ENCODE results near the gene CFDP1. TPM values are rescaled to one million over a fixed set of nuclear protein-coding genes. Genes with fewer than 3 reads are reported as not detected.

The CFDP1 gene
- total and polyA plus RNA-seq, 2 of the 13 experiments (the other 11 are each of a cell fraction or from before 2014, with no cell fraction given) = 78.6 to 153 TPM

DNA sequence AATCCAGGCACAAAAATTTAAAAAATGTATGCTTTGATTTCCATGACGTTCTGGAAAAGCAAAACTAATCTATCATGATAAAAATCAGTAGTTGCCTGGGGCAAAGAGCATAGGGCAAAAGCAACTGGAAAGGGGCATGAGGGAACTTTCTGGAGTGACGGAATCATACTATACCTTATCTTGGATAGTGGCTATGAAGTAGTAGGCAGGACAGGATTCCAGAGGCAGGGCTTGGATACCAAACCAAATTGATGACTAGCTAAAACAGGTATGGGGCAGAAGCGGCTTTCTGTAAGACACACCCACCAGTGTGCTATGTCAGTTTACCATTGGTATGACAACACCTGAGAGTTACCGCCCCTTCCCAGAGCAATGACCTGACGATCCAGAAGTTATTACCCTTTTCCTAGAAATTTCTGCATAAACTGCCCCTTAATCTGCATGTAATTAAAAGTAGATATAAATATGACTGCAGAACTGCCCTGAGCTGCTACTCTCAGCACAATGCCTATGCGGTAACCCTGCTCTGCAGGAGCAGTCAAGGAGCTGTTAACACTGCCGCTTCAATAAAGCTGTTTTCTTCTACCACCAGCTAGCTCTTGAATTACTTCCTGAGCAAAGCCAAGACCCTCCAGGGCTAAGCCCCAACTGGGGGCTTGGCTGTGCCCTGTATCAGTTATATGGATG lies 56.7 kb downstream of the CFDP1 start:
- FAIRE-seq (no peak), DNase-seq (ENCODE audit: low spot score) (no peak), ATAC-seq (no peak; the same call in 1 of the 3 replicates)
- H3K27me3 ChIP-seq (ENCODE audit: control insufficient read depth in 1 of 2, insufficient read depth in 2 of 2, low read length in 2 of 2) = no peaks in the 10 kb centered on the region
- H3K27ac ChIP-seq (ENCODE audit: extremely low read length, insufficient read depth, low read length) = no peak overlapping the region
- peaks cover 26% of the 10 kb centered on the region for H3K4me1 ChIP-seq (ENCODE audit: insufficient read depth, low read length)
- H3K36me3 ChIP-seq (replicated peaks in 1 of 2; ENCODE audit: control insufficient read depth in 1 of 2, insufficient read depth in 2 of 2, low read length in 2 of 2) = peaks cover 9 to 50% of the 10 kb centered on the region in 2 experiments; a peak in 4 of 5 replicates
- no peaks in the 10 kb centered on the region for H4K20me1 ChIP-seq (ENCODE audit: insufficient read depth, low read length)
- intact Hi-C loops (cut with micrococcal nuclease; ENCODE audit: unreplicated experiment) = no loop called here
- CTCF ChIA-PET (ENCODE audit: low intra/inter-chr PET ratio, low total read pairs) = no interaction called here
- H2AFZ ChIP-seq (ENCODE audit: low read length) = no peak overlapping the region
- H3K9ac ChIP-seq (ENCODE audit: insufficient read depth, low read depth, low read length) = no peak overlapping the region
- no peak overlapping the region for H3K4me3 ChIP-seq (replicated peaks in 1 of 3; ENCODE audit: insufficient read depth in 1 of 3, low read depth in 2 of 3, low read length in 3 of 3)
- no TSS peak for BruUV-seq (replicated peaks)
- no peak for TF ChIP-seq ZNF598 (CRISPR knock-in tag; IDR thresholded peaks at IDR 0.05; ENCODE audit: borderline replicate concordance)
- TF ChIP-seq ZNF256 (CRISPR knock-in tag; conservative IDR thresholded peaks at IDR 0.05) = no peak
- TF ChIP-seq ZNF773 (CRISPR knock-in tag; IDR thresholded peaks at IDR 0.05; ENCODE audit: borderline replicate concordance) = no peak
- no peak for TF ChIP-seq AGO1 (IDR thresholded peaks at IDR 0.05; ENCODE audit: low read depth, low read length, poor library complexity, severe bottlenecking)
- no peak for TF ChIP-seq SOX5 (CRISPR knock-in tag; IDR thresholded peaks at IDR 0.05; ENCODE audit: borderline replicate concordance)
- no peak for TF ChIP-seq ZNF484 (CRISPR knock-in tag; IDR thresholded peaks at IDR 0.05; ENCODE audit: borderline replicate concordance, low read depth)
- no peak for TF ChIP-seq PATZ1 (CRISPR knock-in tag; IDR thresholded peaks at IDR 0.05)
- no peak for TF ChIP-seq ZBTB1 (CRISPR knock-in tag; IDR thresholded peaks at IDR 0.05; ENCODE audit: borderline replicate concordance)
- no peak for TF ChIP-seq ZNF343 (CRISPR knock-in tag; IDR thresholded peaks at IDR 0.05)
- no peak for TF ChIP-seq ZKSCAN8 (CRISPR knock-in tag; IDR thresholded peaks at IDR 0.05; ENCODE audit: borderline replicate concordance)
- TF ChIP-seq PCBP1 (IDR thresholded peaks at IDR 0.05; ENCODE audit: borderline replicate concordance, low read depth, low read length) = no peak
- no peak for TF ChIP-seq ZNF138 (CRISPR knock-in tag; IDR thresholded peaks at IDR 0.05; ENCODE audit: low read depth)
- in situ Hi-C loops (cut with HindIII; ENCODE audit: extremely low pct_ligation_motif_present, low pct_unique_long_range_greater_than_20kb) = no loop called here
- H3K4me2 ChIP-seq (ENCODE audit: low read depth, low read length) = no peak overlapping the region
- POLR2A ChIA-PET = interaction anchor here (3.1 kb wide), 1 partner anchor 71 kb away, joined by 12 read pairs; no protein-coding TSS in a partner anchor
- no peaks in the 10 kb centered on the region for H3K79me2 ChIP-seq (ENCODE audit: insufficient read depth, low read length)
- WGBS (ENCODE audit: low lambda C conversion rate) = 92% methylated on average over 7 of the region's 7 CpGs
- H3K9me3 ChIP-seq (ENCODE audit: low read length) = no peaks in the 10 kb centered on the region

Data from HepG2 (cell line).